Left lung (tissue), 10 donors: Measurements from ENCODE around the gene EIPR1. TPM values are rescaled to one million over a fixed set of nuclear protein-coding genes. Genes with fewer than 3 reads are reported as not detected.

Experiments
- ATAC-seq: fragments of 200-7000 bp; cut with Tn5 transposase; one replicate; pipeline ENCODE4 v1.9.1; 2020; ENCODE audit warnings: moderate library complexity
- DNase-seq, 4 donors: peaks; one replicate each; pipeline ENCODE4 v3.0.0-alpha.2; 2013 to 2020
- H3K27ac ChIP-seq, 2 donors: fragments of 200-600 bp; sonication (generic) in 1 of 2; one replicate each; pipeline versions ENCODE4 v1.5.0 to v1.8.0; 2020 to 2021
- H3K27me3 ChIP-seq, 2 donors: fragments of 200-600 bp; sonication (generic) in 1 of 2; one replicate each; pipeline versions ENCODE4 v1.5.0 to v1.8.0; 2020 to 2021
- H3K36me3 ChIP-seq, 2 donors: fragments of 200-600 bp; sonication (generic) in 1 of 2; one replicate each; pipeline versions ENCODE4 v1.5.0 to v1.8.0; 2020 to 2021
- H3K4me1 ChIP-seq, 2 donors: fragments of 200-600 bp; one replicate each; pipeline ENCODE4 v1.8.0; 2021
- H3K4me3 ChIP-seq, 2 donors: fragments of 200-600 bp; sonication (generic) in 1 of 2; one replicate each; pipeline versions ENCODE4 v1.5.0 to v1.8.0; 2020 to 2021; ENCODE audit warnings: mild to moderate bottlenecking in 1 of 2
- H3K9me3 ChIP-seq, 2 donors: fragments of 200-600 bp; sonication (generic) in 1 of 2; one replicate each; pipeline versions ENCODE4 v1.5.0 to v1.8.0; 2020 to 2021
- CTCF ChIP-seq, 2 donors: fragments of 200-600 bp; sonication (generic) in 1 of 2; IDR thresholded peaks; one replicate each; pipeline versions ENCODE4 v1.5.0 to v1.8.0; 2021; ENCODE audit warnings: antibody characterized with exemption in 2 of 2
- intact Hi-C, 2 donors: fragments of 100-400 bp; cut with DNase I; formaldehyde crosslinking; loops; one replicate each; pipeline versions ENCODE4 v1.11.2 to v1.14.2; 2022
- polyA plus RNA-seq, 6 donors: library from polyadenylated mRNA; unstranded; fragments of 120-200 nt; gene quantifications; one replicate each; pipeline ENCODE4 v1.2.1, GENCODE V29; 2013; ENCODE audit not compliant: insufficient read length in 6 of 6
- total RNA-seq, 2 donors: library from RNA; stranded (reverse); fragmentation: NEBNext Ultra II Directional; extraction: Animal tissue kit (Norgen Biotek cat#: 25700); gene quantifications; one replicate each; pipeline ENCODE4 v1.2.1, GENCODE V29; 2021
- donor health status: DM: no; HTN: yes; CAD: no.
- donor health status: DM: no; HTN: no; CAD: no.

EIPR1 gene
- total and polyA plus RNA-seq, 8 donors = 18.1 to 24.4 (median 21.0) TPM

DNA sequence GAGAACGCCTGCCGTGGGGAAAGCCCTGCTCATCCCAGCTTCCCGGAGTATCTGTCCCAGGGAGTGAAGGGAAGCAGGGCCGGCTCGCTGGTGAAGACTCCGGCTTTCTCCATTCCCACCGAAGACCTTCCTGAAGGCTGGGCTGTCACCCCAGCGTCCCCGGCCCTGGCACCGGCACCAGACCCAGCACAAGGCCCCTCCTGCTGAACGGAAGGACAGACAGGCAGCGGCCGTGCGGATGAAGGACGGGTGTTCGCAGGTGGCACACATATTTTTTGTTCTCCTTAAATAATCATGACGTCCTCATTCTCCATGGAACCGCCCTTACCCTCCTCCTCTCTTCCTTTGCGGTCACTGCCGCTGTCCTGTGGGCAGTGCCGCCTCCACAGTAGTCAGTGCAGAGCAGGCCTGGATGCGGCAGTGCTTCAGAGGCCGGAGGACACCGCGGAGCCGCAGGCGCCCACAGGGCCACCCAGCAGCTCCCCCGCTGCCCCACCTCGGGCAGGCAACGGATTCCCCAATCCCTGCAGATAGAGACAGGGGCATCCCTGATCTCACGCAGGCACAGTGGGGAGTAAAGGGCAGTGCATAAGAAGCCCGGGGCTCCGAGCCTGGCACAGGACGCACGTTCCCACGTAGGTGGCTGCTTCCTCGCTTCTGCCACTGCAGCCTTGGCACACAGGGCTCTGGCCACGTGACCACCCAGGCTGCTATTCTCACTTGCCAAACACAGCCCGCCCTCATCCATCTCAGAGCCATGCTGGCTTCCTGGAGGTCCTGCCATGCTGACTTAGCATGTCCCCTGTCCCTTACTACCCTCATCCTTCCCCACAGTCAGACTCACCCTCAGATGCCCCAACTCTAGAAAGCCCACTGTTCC, 229.7 kb downstream of the EIPR1 start:
- DNase-seq (no peak), ATAC-seq (no peak)
- no peaks in the 10 kb centered on the region for H3K36me3 ChIP-seq
- peaks cover 0 to 7% of the 10 kb centered on the region in 2 donors for H3K9me3 ChIP-seq
- no peak overlapping the region for H3K4me3 ChIP-seq
- H3K4me1 ChIP-seq = no peaks in the 10 kb centered on the region
- H3K27me3 ChIP-seq = no peaks in the 10 kb centered on the region
- no peak overlapping the region for H3K27ac ChIP-seq
- intact Hi-C loops = no loop called here
- TF ChIP-seq CTCF (IDR thresholded peaks at IDR 0.05) = no peak

- no peak for TF ChIP-seq CTCF (IDR thresholded peaks at IDR 0.05)
- intact Hi-C loops = no loop called here
- Histone ChIP-seq H3K36me3 (no peaks in the 10 kb centered on the region), H3K4me3 (no peak overlapping the region), H3K27ac (no peak overlapping the region), H3K9me3 (peaks cover 0 to 7% of the 10 kb centered on the region in 2 donors), H3K4me1 (no peaks in the 10 kb centered on the region), H3K27me3 (no peaks in the 10 kb centered on the region)
- DNase-seq = no peak
- no peak for ATAC-seq
These were observed 230.6 kb downstream of the EIPR1 start for GRCh38 chr2:3146772-3147650.

- H3K4me1 ChIP-seq = no peaks in the 10 kb centered on the region
- peaks cover 0 to 6% of the 10 kb centered on the region in 2 donors for H3K9me3 ChIP-seq
- no peak overlapping the region for H3K27ac ChIP-seq
- H3K27me3 ChIP-seq = no peaks in the 10 kb centered on the region
- H3K4me3 ChIP-seq = no peak overlapping the region
- TF ChIP-seq CTCF (IDR thresholded peaks at IDR 0.05) = no peak
- intact Hi-C loops = no loop called here
- H3K36me3 ChIP-seq = no peaks in the 10 kb centered on the region
- DNase-seq (no peak), ATAC-seq (no peak)
These were observed 231.4 kb downstream of the EIPR1 start for GRCh38 chr2:3146175-3146574.

DNA sequence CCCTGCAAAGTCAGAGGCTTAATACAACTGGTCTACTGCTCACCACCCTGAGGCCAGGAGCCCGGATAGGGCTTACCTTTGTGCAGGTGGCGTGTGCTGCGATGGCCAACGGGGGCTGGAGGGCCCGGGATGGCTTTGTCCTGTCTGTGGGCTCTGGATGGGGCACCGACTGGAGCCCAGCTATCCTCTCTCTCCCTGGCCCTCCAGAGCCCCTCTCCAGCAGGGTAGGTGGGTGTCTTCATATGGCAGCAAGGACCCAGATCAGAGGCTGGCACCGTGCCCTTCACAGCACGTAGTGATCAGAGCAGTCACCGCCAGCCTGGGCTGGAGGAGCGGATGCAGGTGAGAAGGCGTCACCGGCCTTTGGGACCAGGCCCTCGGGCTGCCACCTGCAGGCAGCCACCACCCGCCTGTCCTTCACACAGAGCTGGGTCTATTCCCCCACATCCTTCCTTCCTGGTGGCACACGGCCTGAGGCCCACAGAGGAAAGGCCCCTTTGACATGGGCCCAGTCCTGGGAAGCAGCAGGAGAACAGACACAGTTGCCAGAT, 232.1 kb downstream of the EIPR1 start:
- no peak for TF ChIP-seq CTCF (IDR thresholded peaks at IDR 0.05)
- ATAC-seq (no peak), DNase-seq (no peak)
- Histone ChIP-seq H3K4me1 (no peaks in the 10 kb centered on the region), H3K4me3 (no peak overlapping the region), H3K9me3 (peaks cover 0 to under 1% of the 10 kb centered on the region in 2 donors), H3K36me3 (no peaks in the 10 kb centered on the region), H3K27ac (no peak overlapping the region), H3K27me3 (no peaks in the 10 kb centered on the region)
- intact Hi-C loops = no loop called here

GRCh38 chr2:3144856-3145255, 232.8 kb downstream of the EIPR1 start:
- Histone ChIP-seq H3K27ac (no peak overlapping the region), H3K36me3 (no peaks in the 10 kb centered on the region), H3K9me3 (no peaks in the 10 kb centered on the region), H3K27me3 (no peaks in the 10 kb centered on the region), H3K4me1 (no peaks in the 10 kb centered on the region), H3K4me3 (no peak overlapping the region)
- DNase-seq = no peak
- ATAC-seq = no peak
- no peak for TF ChIP-seq CTCF (IDR thresholded peaks at IDR 0.05)
- intact Hi-C loops = no loop called here
